SU-DHL-6 (cell line): ENCODE results near the gene PF4V1.

Source experiments
- H2AFZ ChIP-seq: fragments of 200-600 bp; sonication (generic); 2 replicates; pipeline ENCODE4 v1.6.1; 2014; ENCODE audit warnings: low read depth, mild to moderate bottlenecking, moderate library complexity, mixed read lengths, antibody characterized with exemption, low read length; ENCODE audit not compliant: severe bottlenecking
- H3F3A ChIP-seq: fragments of 200-600 bp; shearing (Covaris generic); 2 replicates; pipeline ENCODE4 v1.6.0; 2016; ENCODE audit warnings: antibody characterized with exemption, mild to moderate bottlenecking; ENCODE audit not compliant: insufficient read depth
- H3K27ac ChIP-seq: fragments of 200-600 bp; sonication (generic); 2 replicates; pipeline ENCODE4 v1.5.1; 2016; ENCODE audit warnings: low read depth, mild to moderate bottlenecking, low read length, moderate library complexity, mixed read lengths
- H3K27me3 ChIP-seq: fragments of 200-600 bp; sonication (generic), shearing (Covaris generic); 2 replicates; pipeline ENCODE4 v1.6.0; 2014; ENCODE audit warnings: mild to moderate bottlenecking, low read length
- H3K36me3 ChIP-seq: fragments of 200-600 bp; sonication (generic); 2 replicates; pipeline ENCODE4 v1.6.1; 2014; ENCODE audit warnings: mild to moderate bottlenecking, low read length, mixed read lengths
- H3K4me2 ChIP-seq: fragments of 300-600, 200-600 bp; shearing (Covaris generic), sonication (generic); 2 replicates; pipeline ENCODE4 v1.6.0; 2014; ENCODE audit warnings: low read length, low read depth, mild to moderate bottlenecking; ENCODE audit not compliant: poor library complexity, severe bottlenecking
- H3K4me3 ChIP-seq: fragments of 200-600 bp; sonication (generic); 2 replicates; pipeline ENCODE4 v1.5.1; 2014; ENCODE audit warnings: antibody characterized with exemption, low read length, mild to moderate bottlenecking, mixed read lengths; ENCODE audit not compliant: insufficient read depth, poor library complexity, severe bottlenecking
- H3K79me2 ChIP-seq: fragments of 200-600 bp; sonication (generic); 2 replicates; pipeline ENCODE4 v1.6.1; 2014; ENCODE audit warnings: mild to moderate bottlenecking, low read length, moderate library complexity; ENCODE audit not compliant: insufficient read depth
- H3K9ac ChIP-seq: fragments of 200-600 bp; sonication (generic); 2 replicates; pipeline ENCODE4 v1.7.0; 2014; ENCODE audit warnings: mild to moderate bottlenecking, low read length
- H3K9me2 ChIP-seq: fragments of 200-600 bp; sonication (generic); replicated peaks from 2 replicates; pipeline ENCODE4 v1.6.1; 2014; ENCODE audit warnings: low read length; ENCODE audit not compliant: insufficient read depth
- H3K9me3 ChIP-seq: fragments of 200-600 bp; sonication (generic); 2 replicates; pipeline ENCODE4 v1.6.1; 2014; ENCODE audit warnings: low read length, mixed read lengths; ENCODE audit not compliant: insufficient read depth
- H4K20me1 ChIP-seq: fragments of 200-600 bp; sonication (generic); 2 replicates; pipeline ENCODE4 v1.6.1; 2014; ENCODE audit warnings: low read depth, mild to moderate bottlenecking, antibody characterized with exemption, low read length, moderate library complexity, mixed read lengths
- EZH2phosphoT487 ChIP-seq: fragments of 200-600 bp; sonication (generic), shearing (Covaris generic); conservative IDR thresholded peaks from 2 replicates; pipeline ENCODE4 v1.6.1; 2018; ENCODE audit warnings: mild to moderate bottlenecking, antibody characterized with exemption, low read length, moderate library complexity, mixed read lengths
- TF ChIP-seq, protein P1 (sequence below): fragments of 200-600 bp; sonication (generic); IDR thresholded peaks from one replicate; pipeline ENCODE4 v1.5.1; 2017; ENCODE audit warnings: antibody characterized with exemption, mild to moderate bottlenecking, low read length, moderate library complexity; ENCODE audit not compliant: insufficient read depth, poor library complexity, severe bottlenecking

PF4V1 gene

DNA sequence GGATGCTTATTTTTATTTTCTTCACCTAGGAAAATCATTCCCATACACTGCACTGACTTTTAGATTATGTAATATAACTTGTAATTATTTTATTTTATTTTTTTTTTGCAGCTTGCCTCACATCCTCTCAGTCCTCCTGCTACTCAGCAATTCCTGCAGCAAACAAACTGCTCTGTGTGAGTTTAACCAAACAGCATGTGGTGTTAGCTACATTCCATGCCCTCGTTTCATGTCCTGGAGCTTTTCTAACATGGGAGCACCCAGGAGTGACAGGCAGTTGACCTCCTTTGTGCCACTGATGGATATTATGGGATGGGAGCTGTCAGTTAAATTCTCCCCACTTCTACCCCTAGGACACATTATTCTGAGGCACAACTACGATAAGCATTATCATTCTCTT lies 40.9 kb downstream of the PF4V1 start:
- H3K4me3 ChIP-seq, result no peak overlapping the region
- no peak overlapping the region for H3K27ac ChIP-seq
- H3K79me2 ChIP-seq, result no peaks in the 10 kb centered on the region
- H4K20me1 ChIP-seq, result no peaks in the 10 kb centered on the region
- H3K27me3 ChIP-seq, result no peaks in the 10 kb centered on the region
- no peaks in the 10 kb centered on the region for H3K9me2 ChIP-seq
- no peak overlapping the region for H2AFZ ChIP-seq
- no peak overlapping the region for H3K9ac ChIP-seq
- no peak for TF ChIP-seq EZH2phosphoT487
- TF ChIP-seq, protein P1, sequence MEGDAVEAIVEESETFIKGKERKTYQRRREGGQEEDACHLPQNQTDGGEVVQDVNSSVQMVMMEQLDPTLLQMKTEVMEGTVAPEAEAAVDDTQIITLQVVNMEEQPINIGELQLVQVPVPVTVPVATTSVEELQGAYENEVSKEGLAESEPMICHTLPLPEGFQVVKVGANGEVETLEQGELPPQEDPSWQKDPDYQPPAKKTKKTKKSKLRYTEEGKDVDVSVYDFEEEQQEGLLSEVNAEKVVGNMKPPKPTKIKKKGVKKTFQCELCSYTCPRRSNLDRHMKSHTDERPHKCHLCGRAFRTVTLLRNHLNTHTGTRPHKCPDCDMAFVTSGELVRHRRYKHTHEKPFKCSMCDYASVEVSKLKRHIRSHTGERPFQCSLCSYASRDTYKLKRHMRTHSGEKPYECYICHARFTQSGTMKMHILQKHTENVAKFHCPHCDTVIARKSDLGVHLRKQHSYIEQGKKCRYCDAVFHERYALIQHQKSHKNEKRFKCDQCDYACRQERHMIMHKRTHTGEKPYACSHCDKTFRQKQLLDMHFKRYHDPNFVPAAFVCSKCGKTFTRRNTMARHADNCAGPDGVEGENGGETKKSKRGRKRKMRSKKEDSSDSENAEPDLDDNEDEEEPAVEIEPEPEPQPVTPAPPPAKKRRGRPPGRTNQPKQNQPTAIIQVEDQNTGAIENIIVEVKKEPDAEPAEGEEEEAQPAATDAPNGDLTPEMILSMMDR, result no peak
- no peak overlapping the region for H3K4me2 ChIP-seq
- H3K9me3 ChIP-seq, result no peaks in the 10 kb centered on the region
- H3F3A ChIP-seq, result no peaks in the 10 kb centered on the region
- no peaks in the 10 kb centered on the region for H3K36me3 ChIP-seq

DNA sequence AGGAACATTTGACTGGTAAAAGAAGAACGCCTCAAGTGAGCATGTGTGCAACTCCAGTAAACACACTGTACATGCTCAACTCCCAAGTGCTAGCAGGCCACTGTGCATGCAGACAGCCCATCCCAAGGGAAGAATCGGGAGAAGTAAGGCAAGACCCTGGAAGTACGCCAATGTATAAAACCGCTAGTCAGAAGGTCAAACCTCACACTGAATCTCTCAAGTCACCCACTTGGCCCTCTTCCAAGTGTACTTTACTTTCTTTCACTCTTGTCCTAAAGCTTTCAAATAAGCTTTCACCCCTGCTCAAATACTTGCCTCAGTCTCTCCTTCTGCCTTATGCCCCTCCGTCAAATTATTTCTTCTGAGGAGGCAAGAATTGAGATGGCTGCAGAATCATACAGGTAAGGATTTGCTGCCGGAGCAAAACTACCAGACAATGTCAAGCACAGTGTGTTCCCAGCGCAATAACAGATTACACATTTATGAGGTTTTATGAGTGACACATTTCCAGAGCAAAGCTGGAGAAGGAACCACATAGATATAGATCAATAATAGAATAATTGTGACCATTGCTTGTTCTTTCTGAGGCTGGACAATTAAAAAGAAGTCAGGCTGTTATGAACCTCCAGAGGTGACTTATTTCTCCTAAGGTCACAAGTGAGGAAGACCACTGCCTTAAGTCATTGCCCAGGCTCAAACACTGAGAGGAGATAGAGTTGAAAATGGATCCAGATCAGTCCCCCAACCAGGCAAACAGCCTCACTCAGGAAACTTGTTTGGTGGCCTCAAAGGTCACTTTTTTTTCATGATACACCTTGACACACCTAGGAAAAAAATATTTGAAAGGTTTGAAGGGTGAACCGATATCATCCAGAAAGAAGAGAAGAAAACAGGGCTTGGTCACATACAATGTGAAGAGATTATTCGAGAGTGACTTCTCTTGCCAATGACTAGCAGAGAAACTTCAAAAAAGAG lies 42.4 kb downstream of the PF4V1 start:
- H3K36me3 ChIP-seq, result no peaks in the 10 kb centered on the region
- H3K27ac ChIP-seq, result no peak overlapping the region
- TF ChIP-seq EZH2phosphoT487, result no peak
- TF ChIP-seq, protein P1, result no peak
- no peaks in the 10 kb centered on the region for H3F3A ChIP-seq
- no peaks in the 10 kb centered on the region for H3K9me2 ChIP-seq
- no peak overlapping the region for H3K4me2 ChIP-seq
- no peaks in the 10 kb centered on the region for H4K20me1 ChIP-seq
- H3K9ac ChIP-seq, result no peak overlapping the region
- no peaks in the 10 kb centered on the region for H3K9me3 ChIP-seq
- no peaks in the 10 kb centered on the region for H3K27me3 ChIP-seq
- H3K4me3 ChIP-seq, result no peak overlapping the region
- no peaks in the 10 kb centered on the region for H3K79me2 ChIP-seq
- H2AFZ ChIP-seq, result no peak overlapping the region

- TF ChIP-seq EZH2phosphoT487, result no peak
- TF ChIP-seq, protein P1, result no peak
- Histone ChIP-seq H3K36me3 (no peaks in the 10 kb centered on the region), H3K9me2 (no peaks in the 10 kb centered on the region), H3K27me3 (no peaks in the 10 kb centered on the region), H3K79me2 (no peaks in the 10 kb centered on the region), H3K9ac (no peak overlapping the region), H3K4me2 (no peak overlapping the region), H3K27ac (no peak overlapping the region), H4K20me1 (no peaks in the 10 kb centered on the region), H3K9me3 (no peaks in the 10 kb centered on the region), H2AFZ (no peak overlapping the region), H3F3A (no peaks in the 10 kb centered on the region), H3K4me3 (no peak overlapping the region)
Measured at GRCh38 chr4:73896416-73896815, 43.3 kb downstream of the PF4V1 start.
